H9 (cell line): Measurements from ENCODE around the gene CCND2. TPM values are rescaled to one million over a fixed set of nuclear protein-coding genes. Genes with fewer than 3 reads are reported as not detected.

Source experiments
- DNase-seq: peaks from one replicate; pipeline ENCODE4 v3.0.0-alpha.2; 2017
- H2AFZ ChIP-seq: one replicate; pipeline ENCODE4 v1.6.1; 2013; ENCODE audit warnings: mild to moderate bottlenecking, low read length, control low read depth, moderate library complexity
- H2AK5ac ChIP-seq: 2 replicates; pipeline ENCODE4 v1.6.1; 2013; ENCODE audit warnings: low read length, control low read depth, mixed read lengths; ENCODE audit not compliant: insufficient read length
- H2BK120ac ChIP-seq: one replicate; pipeline ENCODE4 v1.6.1; 2013; ENCODE audit warnings: low read depth, mild to moderate bottlenecking, low read length, control low read depth, inconsistent platforms; ENCODE audit not compliant: poor library complexity, severe bottlenecking
- H2BK12ac ChIP-seq: 2 replicates; pipeline ENCODE4 v1.6.1; 2013; ENCODE audit warnings: low read length, control low read depth, mixed read lengths, low read depth; ENCODE audit not compliant: insufficient read length
- H2BK15ac ChIP-seq: 2 replicates; pipeline ENCODE4 v1.6.1; 2013; ENCODE audit warnings: low read depth, low read length, control low read depth
- H2BK20ac ChIP-seq: one replicate; pipeline ENCODE4 v1.6.1; 2013; ENCODE audit warnings: low read depth, mild to moderate bottlenecking, low read length, control low read depth, inconsistent platforms; ENCODE audit not compliant: poor library complexity, severe bottlenecking
- H2BK5ac ChIP-seq: 2 replicates; pipeline ENCODE4 v1.6.1; 2013; ENCODE audit warnings: low read length, control low read depth, mixed read lengths; ENCODE audit not compliant: insufficient read length
- H3K14ac ChIP-seq: 2 replicates; pipeline ENCODE4 v1.6.1; 2013; ENCODE audit warnings: low read length, control low read depth; ENCODE audit not compliant: insufficient read depth
- H3K18ac ChIP-seq: 2 replicates; pipeline ENCODE4 v1.6.1; 2013; ENCODE audit warnings: low read depth, mild to moderate bottlenecking, mixed read lengths, low read length, control low read depth; ENCODE audit not compliant: insufficient read length
- H3K23ac ChIP-seq: 2 replicates; pipeline ENCODE4 v1.6.1; 2013; ENCODE audit warnings: low read length, control low read depth, mixed read lengths, low read depth; ENCODE audit not compliant: insufficient read length
- H3K23me2 ChIP-seq: 2 replicates; pipeline ENCODE4 v1.6.1; 2013; ENCODE audit warnings: low read depth, mild to moderate bottlenecking, mixed read lengths, low read length, control low read depth; ENCODE audit not compliant: insufficient read length, poor library complexity, severe bottlenecking
- H3K27ac ChIP-seq: 2 replicates; pipeline ENCODE4 v1.5.1; 2013; ENCODE audit warnings: low read length, control low read depth, mixed read lengths, low read depth; ENCODE audit not compliant: insufficient read length
- H3K27me3 ChIP-seq: 2 replicates; pipeline ENCODE4 v1.6.1; 2013; ENCODE audit warnings: low read length, control low read depth, inconsistent platforms; ENCODE audit not compliant: insufficient read depth
- H3K4ac ChIP-seq: 2 replicates; pipeline ENCODE4 v1.6.1; 2013; ENCODE audit warnings: low read depth, mild to moderate bottlenecking, control low read depth, inconsistent platforms, low read length, moderate library complexity
- H3K4me1 ChIP-seq: 2 replicates; pipeline ENCODE4 v1.6.1; 2013; ENCODE audit warnings: low read length, control low read depth, inconsistent platforms; ENCODE audit not compliant: insufficient read depth
- H3K4me2 ChIP-seq: 2 replicates; pipeline ENCODE4 v1.6.1; 2013; ENCODE audit warnings: low read length, control low read depth, mixed read lengths; ENCODE audit not compliant: insufficient read length, insufficient read depth
- H3K56ac ChIP-seq: 2 replicates; pipeline ENCODE4 v1.6.1; 2013; ENCODE audit warnings: low read depth, mild to moderate bottlenecking, mixed read lengths, low read length, control low read depth; ENCODE audit not compliant: insufficient read length
- H3K79me1 ChIP-seq: 2 replicates; pipeline ENCODE4 v1.6.1; 2013; ENCODE audit warnings: low read depth, mild to moderate bottlenecking, moderate library complexity, low read length, control low read depth, inconsistent platforms; ENCODE audit not compliant: insufficient read depth, poor library complexity, severe bottlenecking
- H3K79me2 ChIP-seq: 2 replicates; pipeline ENCODE4 v1.6.1; 2013; ENCODE audit warnings: low read length, control low read depth, inconsistent platforms; ENCODE audit not compliant: insufficient read depth
- H3K9ac ChIP-seq: 2 replicates; pipeline ENCODE4 v1.6.1; 2013; ENCODE audit warnings: low read length, control low read depth, mixed read lengths; ENCODE audit not compliant: insufficient read length; ENCODE audit errors: extremely low read depth
- H3K9me3 ChIP-seq: one replicate; pipeline ENCODE4 v1.6.1; 2013; ENCODE audit warnings: low read depth, low read length, inconsistent platforms; ENCODE audit not compliant: control insufficient read depth
- H3T11ph ChIP-seq: one replicate; pipeline ENCODE4 v1.6.1; 2013; ENCODE audit warnings: mild to moderate bottlenecking, low read length, control low read depth, inconsistent platforms
- H4K20me1 ChIP-seq: one replicate; pipeline ENCODE4 v1.6.1; 2013; ENCODE audit not compliant: control insufficient read depth, insufficient read length, insufficient read depth
- H4K5ac ChIP-seq: 2 replicates; pipeline ENCODE4 v1.6.1; 2013; ENCODE audit warnings: low read depth, mild to moderate bottlenecking, mixed read lengths, low read length, control low read depth; ENCODE audit not compliant: insufficient read length
- H4K8ac ChIP-seq: replicated peaks from 2 replicates; pipeline ENCODE4 v1.6.1; 2013; ENCODE audit warnings: low read length, control low read depth, mixed read lengths, low read depth; ENCODE audit not compliant: insufficient read length
- H4K91ac ChIP-seq: 2 replicates; pipeline ENCODE4 v1.6.1; 2013; ENCODE audit warnings: low read depth, mild to moderate bottlenecking, moderate library complexity, mixed read lengths, low read length, control low read depth; ENCODE audit not compliant: insufficient read length
- H3K27ac Mint-ChIP-seq, 3 experiments: 2 replicates in 2 of 3; 3 replicates in 1 of 3; pipeline ENCODE4 v1.8.0; 2020 to 2021; ENCODE audit warnings: mixed read lengths in 3 of 3, mild to moderate bottlenecking in 1 of 3, moderate library complexity in 1 of 3
- H3K27me3 Mint-ChIP-seq: 2 replicates; pipeline ENCODE4 v1.8.0; 2021; ENCODE audit warnings: low read depth, mild to moderate bottlenecking, moderate library complexity, mixed read lengths
- H3K36me3 Mint-ChIP-seq, 3 experiments: 2 replicates in 2 of 3; 3 replicates in 1 of 3; pipeline ENCODE4 v1.8.0; 2020 to 2021; ENCODE audit warnings: low read depth in 3 of 3, mixed read lengths in 3 of 3; ENCODE audit not compliant: insufficient read depth in 1 of 3
- H3K4me1 Mint-ChIP-seq, 2 experiments: 2 replicates each; pipeline ENCODE4 v1.8.0; 2020; ENCODE audit warnings: mixed read lengths in 2 of 2
- H3K4me3 Mint-ChIP-seq, 2 experiments: 2 replicates in 1 of 2; 3 replicates in 1 of 2; pipeline ENCODE4 v1.8.0; 2020 to 2021; ENCODE audit warnings: mild to moderate bottlenecking in 2 of 2, mixed read lengths in 2 of 2, moderate library complexity in 1 of 2
- H3K9me3 Mint-ChIP-seq, 2 experiments: 2 replicates in 1 of 2; 3 replicates in 1 of 2; pipeline ENCODE4 v1.8.0; 2020; ENCODE audit warnings: mild to moderate bottlenecking in 2 of 2, mixed read lengths in 2 of 2, moderate library complexity in 1 of 2
- WGBS: extraction: QIAGEN DNeasy Blood & Tissue Kit; methylation state at CpG from one replicate; pipeline ENCODE4 v1.1.7; 2013; ENCODE audit warnings: missing lambda C conversion rate, low lambda C conversion rate, mixed read lengths; ENCODE audit not compliant: insufficient read length; ENCODE audit errors: extremely low coverage; 5-methylcytosine and 5-hydroxymethylcytosine counted together
- total RNA-seq: library from RNA; stranded (reverse); gene quantifications from 2 replicates; pipeline ENCODE4 v1.2.1, GENCODE V29; 2021
- TF ChIP-seq, protein P1 (sequence below): fragments of 200-600 bp; sonication (generic); conservative IDR thresholded peaks from 3 replicates; pipeline ENCODE4 v1.8.0; 2021; ENCODE audit warnings: antibody characterized with exemption, mild to moderate bottlenecking

The CCND2 gene
- total RNA-seq, 1 experiment from 2014 or later = 104 TPM

DNA sequence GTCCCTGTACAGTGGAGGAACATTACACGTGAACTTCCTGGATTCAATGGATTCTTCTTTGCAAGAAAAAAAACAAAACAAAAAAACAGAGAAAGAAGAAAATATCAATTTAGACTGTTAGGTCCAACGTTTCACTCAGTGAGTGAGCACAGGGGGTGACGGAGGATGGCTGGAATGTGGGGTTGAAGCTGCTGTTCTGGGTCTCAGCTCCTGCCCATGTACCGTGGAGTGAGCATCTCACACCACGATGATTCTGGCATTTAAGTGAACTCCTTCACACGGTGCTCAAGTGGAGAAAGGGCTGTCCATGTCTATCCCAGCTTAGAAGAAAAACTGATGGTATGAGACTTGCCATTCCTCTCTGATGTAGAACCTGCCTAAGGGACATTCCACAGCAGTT, 23.2 kb downstream of the CCND2 start:
- Histone ChIP-seq H3K14ac (no peak overlapping the region; the same call in 1 of the 2 replicates), H3K4me1 (no peaks in the 10 kb centered on the region)

More for the DNA sequence above, 23.2 kb downstream of the CCND2 start:
- Histone ChIP-seq H3K56ac (no peak overlapping the region), H2BK120ac (no peak overlapping the region), H3K23me2 (no peaks in the 10 kb centered on the region), H2BK15ac (no peak overlapping the region), H3T11ph (no peak overlapping the region), H2BK20ac (no peak overlapping the region), H4K8ac (no peak overlapping the region), H3K9ac (no peak overlapping the region), H3K79me1 (peaks cover 4% of the 10 kb centered on the region), H4K20me1 (no peaks in the 10 kb centered on the region), H2BK5ac (no peak overlapping the region), H3K4ac (no peak overlapping the region), H2AFZ (no peak overlapping the region), H3K23ac (no peak overlapping the region), H3K4me2 (no peak overlapping the region), H3K9me3 (no peaks in the 10 kb centered on the region), H3K27ac (no peak overlapping the region), H4K91ac (no peak overlapping the region), H2AK5ac (no peak overlapping the region), H2BK12ac (no peak overlapping the region), H4K5ac (no peak overlapping the region), H3K27me3 (no peaks in the 10 kb centered on the region), H3K79me2 (peaks cover 6% of the 10 kb centered on the region), H3K18ac (no peak overlapping the region)
- H3K4me1 Mint-ChIP-seq = peaks cover 18% of the 10 kb centered on the region in 2 experiments
- H3K36me3 Mint-ChIP-seq = peaks cover 71 to 88% (median 72%) of the 10 kb centered on the region in 3 experiments
- H3K4me3 Mint-ChIP-seq = no peak overlapping the region
- DNase-seq = no peak
- no peaks in the 10 kb centered on the region for H3K27me3 Mint-ChIP-seq
- no peaks in the 10 kb centered on the region for H3K9me3 Mint-ChIP-seq
- peak overlapping the region in 1 of 3 experiments; percentile 8; a peak in 1 of 7 replicates for H3K27ac Mint-ChIP-seq
- TF ChIP-seq, protein P1, sequence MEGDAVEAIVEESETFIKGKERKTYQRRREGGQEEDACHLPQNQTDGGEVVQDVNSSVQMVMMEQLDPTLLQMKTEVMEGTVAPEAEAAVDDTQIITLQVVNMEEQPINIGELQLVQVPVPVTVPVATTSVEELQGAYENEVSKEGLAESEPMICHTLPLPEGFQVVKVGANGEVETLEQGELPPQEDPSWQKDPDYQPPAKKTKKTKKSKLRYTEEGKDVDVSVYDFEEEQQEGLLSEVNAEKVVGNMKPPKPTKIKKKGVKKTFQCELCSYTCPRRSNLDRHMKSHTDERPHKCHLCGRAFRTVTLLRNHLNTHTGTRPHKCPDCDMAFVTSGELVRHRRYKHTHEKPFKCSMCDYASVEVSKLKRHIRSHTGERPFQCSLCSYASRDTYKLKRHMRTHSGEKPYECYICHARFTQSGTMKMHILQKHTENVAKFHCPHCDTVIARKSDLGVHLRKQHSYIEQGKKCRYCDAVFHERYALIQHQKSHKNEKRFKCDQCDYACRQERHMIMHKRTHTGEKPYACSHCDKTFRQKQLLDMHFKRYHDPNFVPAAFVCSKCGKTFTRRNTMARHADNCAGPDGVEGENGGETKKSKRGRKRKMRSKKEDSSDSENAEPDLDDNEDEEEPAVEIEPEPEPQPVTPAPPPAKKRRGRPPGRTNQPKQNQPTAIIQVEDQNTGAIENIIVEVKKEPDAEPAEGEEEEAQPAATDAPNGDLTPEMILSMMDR = no peak
- no CpG with 5 or more reads among the region's 6 CpGs for WGBS
